Posterior vena cava (tissue), 2 donors: ENCODE data around the gene INSR. TPM values are rescaled to one million over a fixed set of nuclear protein-coding genes. Genes with fewer than 3 reads are reported as not detected.
"Not testable (repeated sequence)": the region's sequence is repeated elsewhere in the genome, so short reads cannot be mapped to it uniquely, and the experiment has no call there.

ENCODE experiments used
- DNase-seq: peaks from one replicate; pipeline ENCODE4 v3.0.0-alpha.2; 2020; ENCODE audit warnings: low spot score
- intact Hi-C, 2 donors: fragments of 100-400 bp; cut with DNase I; formaldehyde crosslinking; loops; one replicate each; pipeline versions ENCODE4 v1.14.1 to v1.14.2; 2022 to 2023
- total RNA-seq, 2 donors: library from RNA; stranded (reverse); fragmentation: NEBNext Ultra II Directional; extraction: Animal tissue kit (Norgen Biotek cat#: 25700); gene quantifications; one replicate each; pipeline ENCODE4 v1.2.1, GENCODE V29; 2021
- donor health status: DM: yes; HTN: yes; CAD: no.
- donor health status: DM: yes; HTN: yes; CAD: no.

INSR gene
- total RNA-seq, 2 donors from 2014 or later = 47.5 to 63.0 TPM

- DNase-seq = peak; percentile 90
- intact Hi-C loops = no loop called here
These were observed 63.4 kb downstream of the INSR start for GRCh38 chr19:7230826-7231225.

DNA sequence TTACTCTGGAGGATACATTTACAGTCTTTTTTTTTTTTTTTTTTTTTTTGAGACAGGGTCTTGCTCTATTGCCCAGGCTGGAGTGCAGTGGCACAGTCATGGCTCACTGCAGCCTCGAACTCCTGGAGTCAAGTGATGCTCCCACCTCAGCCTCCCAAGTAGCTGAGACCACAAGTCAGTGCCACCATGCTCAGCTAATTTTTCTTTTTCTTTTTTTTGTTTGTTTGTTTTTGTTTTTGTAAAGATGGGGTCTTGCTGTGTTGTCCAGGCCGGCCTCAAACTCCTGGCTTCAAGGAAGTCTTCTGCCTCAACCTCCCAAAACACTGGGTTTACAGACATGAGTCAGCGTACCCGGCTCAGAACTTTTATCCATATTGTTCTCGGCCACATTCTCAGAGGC is 64.5 kb downstream of the INSR start:
- peak; percentile 29 for DNase-seq
- intact Hi-C loops = no loop called here

GRCh38 chr19:7228935-7229541 is 65.2 kb downstream of the INSR start:
- DNase-seq = no peak
- intact Hi-C loops = no loop called here

GRCh38 chr19:7227735-7228134 is 66.5 kb downstream of the INSR start:
- intact Hi-C loops = no loop called here
- no peak for DNase-seq

GRCh38 chr19:7227149-7227548 is 67.1 kb downstream of the INSR start:
- intact Hi-C loops = not testable (repeated sequence)

DNA sequence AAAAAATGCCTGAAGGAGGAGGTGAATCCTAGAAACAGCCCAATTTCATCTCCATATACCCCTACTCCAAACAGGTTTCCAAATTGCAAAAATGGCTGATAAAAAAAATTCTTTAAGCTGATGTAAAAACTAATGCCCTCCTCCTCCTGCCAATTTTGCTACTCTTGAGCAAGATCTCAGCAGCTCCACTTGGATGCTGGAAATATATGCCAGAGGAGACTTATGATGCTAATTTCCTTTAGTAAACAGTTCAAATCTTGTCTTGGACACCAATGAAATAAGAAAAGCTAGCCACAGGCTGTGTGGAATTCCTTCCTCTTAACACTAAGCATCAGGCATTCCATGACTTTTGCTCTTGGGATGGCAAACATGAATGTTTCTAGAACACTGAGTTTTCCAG is 67.5 kb downstream of the INSR start:
- no peak for DNase-seq
- intact Hi-C loops = no loop called here

More at GRCh38 chr19:7227149-7227548, 67.1 kb downstream of the INSR start:
- peak; percentile 23 for DNase-seq

GRCh38 chr19:7225741-7226140 is 68.5 kb downstream of the INSR start:
- DNase-seq = peak; percentile 62
- intact Hi-C loops = no loop called here

- intact Hi-C loops = no loop called here
- peak; percentile 13 for DNase-seq
These were observed 69.2 kb downstream of the INSR start for GRCh38 chr19:7224995-7225394.

DNA sequence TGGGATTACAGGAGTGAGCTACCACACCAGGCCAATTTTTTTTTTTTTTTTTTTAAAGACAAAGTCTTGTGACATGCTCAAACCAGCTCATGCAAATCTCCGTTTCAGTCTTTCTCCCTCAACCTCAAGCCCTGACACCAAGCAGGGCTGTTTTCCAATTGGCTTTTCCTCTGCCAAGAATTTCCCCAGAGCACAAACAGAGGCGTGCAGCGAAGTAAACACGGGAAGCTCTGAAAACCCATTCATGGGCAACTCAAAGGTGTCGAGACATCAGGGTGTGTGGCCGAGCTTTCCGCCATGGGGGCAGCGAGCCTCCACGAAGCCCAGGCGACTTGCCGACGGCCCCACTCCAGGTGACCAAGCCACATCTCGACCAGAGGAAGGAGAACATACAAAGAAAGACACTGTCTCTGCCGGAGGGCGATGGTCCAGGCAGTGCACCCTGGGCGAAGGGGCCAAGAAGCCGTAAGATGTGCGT is 70.0 kb downstream of the INSR start:
- intact Hi-C loops = no loop called here
- peak; percentile 76 for DNase-seq

DNA sequence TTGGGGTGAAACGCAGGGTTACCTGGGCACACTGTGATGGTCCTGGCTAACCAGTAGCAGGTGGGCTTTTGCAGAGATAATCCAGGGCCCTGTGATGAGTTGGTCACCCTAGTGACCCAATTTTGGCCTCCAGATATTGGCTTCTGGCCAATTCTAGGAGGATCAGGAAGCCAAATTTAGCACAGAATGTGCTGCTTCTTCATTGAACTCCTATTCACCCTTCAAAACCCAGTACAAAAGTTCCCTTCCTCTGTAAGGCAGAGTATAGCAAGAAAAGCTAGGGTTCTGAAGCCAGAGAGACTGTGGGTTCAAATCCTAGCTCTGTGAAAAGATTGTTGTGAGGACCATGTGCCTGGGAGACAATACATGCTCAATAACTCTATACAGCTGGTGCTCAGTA is 70.8 kb downstream of the INSR start:
- intact Hi-C loops = no loop called here
- no peak for DNase-seq

GRCh38 chr19:7219056-7219455 is 75.2 kb downstream of the INSR start:
- intact Hi-C loops = no loop called here

GRCh38 chr19:7217861-7218260 is 76.4 kb downstream of the INSR start:
- intact Hi-C loops = no loop called here
- DNase-seq = no peak

More at GRCh38 chr19:7219056-7219455, 75.2 kb downstream of the INSR start:
- no peak for DNase-seq

- intact Hi-C loops = no loop called here
- DNase-seq = peak; percentile 29
These were observed 77.8 kb downstream of the INSR start for GRCh38 chr19:7216373-7216902.

DNA sequence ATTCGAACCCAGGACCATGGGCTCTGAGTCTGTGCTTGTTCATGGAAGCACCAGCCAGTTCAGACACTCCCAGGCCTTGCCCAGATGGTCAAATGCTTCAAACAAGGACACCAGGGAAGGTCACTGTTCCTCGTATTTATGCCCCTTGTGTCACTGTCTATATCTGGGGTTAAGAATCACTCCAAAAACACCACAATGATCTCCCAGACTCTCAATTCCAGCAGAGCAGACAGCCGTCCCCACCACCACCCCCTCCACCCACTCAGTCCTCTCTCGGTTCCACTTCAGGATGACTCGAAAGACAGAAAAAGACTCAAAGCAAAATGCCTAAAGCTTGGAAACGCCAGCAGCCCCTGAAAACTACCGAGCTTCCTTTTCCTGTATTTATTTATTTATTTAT is 79.0 kb downstream of the INSR start:
- intact Hi-C loops = no loop called here
- no peak for DNase-seq

- no peak for DNase-seq
- intact Hi-C loops = loop anchor here in 1 of 2 donors (5.0 kb wide), 1 partner anchor 33 kb away; no protein-coding TSS in a partner anchor
These were observed 79.7 kb downstream of the INSR start for GRCh38 chr19:7214324-7215089.

DNA sequence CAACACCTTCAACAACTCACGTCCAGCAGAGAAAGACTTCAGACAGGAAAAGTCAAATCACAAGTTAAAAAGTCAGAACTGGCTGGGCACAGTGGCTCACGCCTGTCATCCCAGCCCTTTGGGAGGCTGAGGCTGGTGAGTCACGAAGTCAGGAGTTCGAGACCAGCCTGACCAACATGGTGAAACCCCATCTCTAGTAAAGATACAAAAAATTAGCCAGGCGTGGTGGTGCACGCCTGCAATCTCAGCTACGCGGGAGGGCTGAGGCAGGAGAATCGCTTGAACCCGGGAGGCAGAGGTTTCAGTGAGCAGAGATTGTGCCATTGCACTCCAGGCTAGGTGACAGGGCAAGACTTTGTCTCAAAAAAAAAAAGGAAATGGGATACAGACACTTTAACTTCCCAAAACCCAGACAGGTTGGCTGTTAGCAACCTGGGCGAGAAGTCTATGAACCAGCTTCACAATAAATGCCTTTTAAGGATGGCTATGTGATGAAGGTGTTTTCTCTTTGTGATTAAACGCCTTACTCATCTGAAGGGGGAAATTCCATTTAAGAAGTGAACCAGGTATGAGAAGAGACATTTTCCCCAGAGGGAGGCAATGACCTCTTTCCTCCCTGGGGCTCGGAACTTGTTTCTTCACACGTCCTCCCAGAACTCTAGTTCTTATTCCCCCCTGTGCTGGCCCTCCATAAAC is 80.4 kb downstream of the INSR start:
- intact Hi-C loops = loop anchor here in 1 of 2 donors (5.0 kb wide), 1 partner anchor 34 kb away; no protein-coding TSS in a partner anchor
- DNase-seq = no peak

DNA sequence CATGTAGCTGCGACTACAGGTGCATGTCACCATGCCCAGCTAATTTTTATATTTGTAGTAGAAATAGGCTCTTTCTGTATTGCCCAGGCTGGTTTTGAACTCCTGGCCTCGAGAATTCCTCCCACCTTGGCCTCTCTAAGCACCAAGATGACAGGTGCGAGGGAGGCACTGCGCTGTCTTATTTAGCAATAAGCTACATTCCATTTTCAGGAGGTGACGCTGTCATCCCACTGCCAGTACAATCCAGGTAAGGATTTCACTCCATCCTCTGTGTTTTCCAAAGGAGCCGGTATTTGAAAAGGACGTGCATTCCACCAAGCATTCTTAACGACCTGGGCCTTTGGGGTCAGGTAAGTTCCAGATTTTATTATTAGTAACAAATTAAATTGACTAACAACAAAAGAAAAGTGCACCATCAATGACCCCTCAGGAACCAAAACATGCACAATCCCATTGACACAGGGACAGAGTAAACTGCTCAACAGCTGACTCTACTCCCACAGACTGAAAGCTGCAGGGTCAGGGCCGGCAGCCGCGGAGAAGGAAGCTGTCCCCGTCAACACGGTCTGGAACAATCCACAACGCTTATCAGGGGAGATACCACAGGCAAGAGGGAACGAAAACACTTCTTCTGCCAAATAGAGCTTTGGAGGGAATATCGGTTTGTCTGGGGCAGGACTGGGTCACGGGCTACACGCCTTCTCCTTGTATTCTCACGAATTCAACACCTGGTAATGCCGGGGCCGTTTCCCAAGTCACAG is 82.8 kb downstream of the INSR start:
- DNase-seq = no peak
- intact Hi-C loops = loop anchor here in 1 of 2 donors (5.0 kb wide), 1 partner anchor 36 kb away; no protein-coding TSS in a partner anchor

DNA sequence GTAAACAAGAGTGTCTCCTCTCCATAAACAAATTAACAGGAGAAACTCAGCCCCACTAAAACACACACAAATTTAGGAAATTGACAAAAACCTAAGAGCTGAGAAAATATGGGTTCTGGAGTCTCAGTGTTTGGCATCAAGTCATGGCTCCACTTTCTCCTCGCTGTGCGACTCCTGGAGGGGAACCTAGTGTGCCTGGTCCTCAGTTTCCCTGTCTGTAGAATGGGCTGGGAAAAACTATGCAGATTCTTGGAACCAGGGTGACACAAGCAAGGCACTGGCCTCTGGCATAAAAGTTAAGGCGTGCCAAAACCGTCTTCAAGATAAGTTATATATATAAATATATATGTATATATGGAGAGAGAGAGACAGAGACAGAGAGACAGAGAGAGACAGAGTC is 83.9 kb downstream of the INSR start:
- DNase-seq = no peak
- intact Hi-C loops = loop anchor here in 1 of 2 donors (5.0 kb wide), 1 partner anchor 37 kb away; no protein-coding TSS in a partner anchor
